Stomach (tissue), 4 donors: ENCODE results near the gene SLC6A5.

ENCODE experiments used
- CTCF ChIP-seq, 7 experiments: fragments of 450-650 bp in 4 of 7; fragments of 200-600 bp in 3 of 7; sonication (generic) in 3 of 7; IDR thresholded peaks; one replicate each; pipeline ENCODE4 v1.5.1; 2016 to 2019; ENCODE audit warnings: antibody characterized with exemption in 7 of 7, control low read depth in 2 of 7, mild to moderate bottlenecking in 1 of 7
- EP300 ChIP-seq: sonication (generic); formaldehyde crosslinking; IDR thresholded peaks from one replicate; pipeline ENCODE4 v1.6.1; 2017; ENCODE audit warnings: antibody characterized with exemption
- POLR2A ChIP-seq, 4 donors: fragments of 450-650 bp; IDR thresholded peaks; one replicate each; pipeline ENCODE4 v1.6.1; 2016; ENCODE audit warnings: antibody characterized with exemption in 4 of 4, control low read depth in 2 of 4, mild to moderate bottlenecking in 1 of 4, moderate library complexity in 1 of 4
- POLR2AphosphoS5 ChIP-seq, 3 donors: sonication (generic); formaldehyde crosslinking; IDR thresholded peaks; one replicate each; pipeline ENCODE4 v1.6.1; 2016; ENCODE audit warnings: antibody characterized with exemption in 3 of 3

- TF ChIP-seq POLR2A (IDR thresholded peaks at IDR 0.05) (no peak), CTCF (IDR thresholded peaks at IDR 0.05) (no peak), EP300 (no peak), POLR2AphosphoS5 (IDR thresholded peaks at IDR 0.05) (no peak)
Measured at GRCh38 chr11:20621679-20622078, 22.3 kb downstream of the SLC6A5 start.
